Fibroblast of lung (primary cell): ENCODE data around the gene NBPF6.

ENCODE experiments used
- EZH2 ChIP-seq: IDR thresholded peaks from 2 replicates; pipeline ENCODE4 v1.5.1; 2012; ENCODE audit warnings: low read length, control low read depth, mild to moderate bottlenecking; ENCODE audit errors: missing control alignments
- TF ChIP-seq, protein P1 (sequence below), 2 donors: IDR thresholded peaks in 1 of 2; conservative IDR thresholded peaks in 1 of 2; 1 replicate in 1 of 2; 2 replicates in 1 of 2; pipeline ENCODE4 v1.5.1; 2011 to 2012; ENCODE audit warnings: low read length in 2 of 2, control low read depth in 1 of 2, inconsistent platforms in 1 of 2, low read depth in 1 of 2, mild to moderate bottlenecking in 1 of 2

DNA sequence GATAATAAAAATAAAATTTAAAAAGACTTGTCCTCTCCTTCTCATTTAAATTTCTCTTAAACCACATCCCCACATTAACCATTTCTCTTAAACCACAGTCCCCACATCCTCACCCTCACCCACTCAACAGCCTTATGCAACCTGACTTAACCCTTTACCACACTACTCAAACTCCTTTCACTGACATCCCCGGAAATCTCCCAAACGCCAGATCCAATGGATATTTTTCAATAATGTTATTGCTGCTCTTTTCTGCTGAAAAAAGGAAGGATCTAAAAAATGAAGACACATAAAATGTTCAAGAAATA is 55.6 kb downstream of the NBPF6 start:
- no peak for TF ChIP-seq EZH2
- TF ChIP-seq, protein P1, sequence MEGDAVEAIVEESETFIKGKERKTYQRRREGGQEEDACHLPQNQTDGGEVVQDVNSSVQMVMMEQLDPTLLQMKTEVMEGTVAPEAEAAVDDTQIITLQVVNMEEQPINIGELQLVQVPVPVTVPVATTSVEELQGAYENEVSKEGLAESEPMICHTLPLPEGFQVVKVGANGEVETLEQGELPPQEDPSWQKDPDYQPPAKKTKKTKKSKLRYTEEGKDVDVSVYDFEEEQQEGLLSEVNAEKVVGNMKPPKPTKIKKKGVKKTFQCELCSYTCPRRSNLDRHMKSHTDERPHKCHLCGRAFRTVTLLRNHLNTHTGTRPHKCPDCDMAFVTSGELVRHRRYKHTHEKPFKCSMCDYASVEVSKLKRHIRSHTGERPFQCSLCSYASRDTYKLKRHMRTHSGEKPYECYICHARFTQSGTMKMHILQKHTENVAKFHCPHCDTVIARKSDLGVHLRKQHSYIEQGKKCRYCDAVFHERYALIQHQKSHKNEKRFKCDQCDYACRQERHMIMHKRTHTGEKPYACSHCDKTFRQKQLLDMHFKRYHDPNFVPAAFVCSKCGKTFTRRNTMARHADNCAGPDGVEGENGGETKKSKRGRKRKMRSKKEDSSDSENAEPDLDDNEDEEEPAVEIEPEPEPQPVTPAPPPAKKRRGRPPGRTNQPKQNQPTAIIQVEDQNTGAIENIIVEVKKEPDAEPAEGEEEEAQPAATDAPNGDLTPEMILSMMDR (conservative IDR thresholded peaks at IDR 0.05 in 1 of 2, IDR thresholded peaks at IDR 0.05 in 1 of 2; ENCODE audit: low read depth in 1 of 2, low read length in 2 of 2): no peak
